SU-DHL-6 (cell line): Measurements from ENCODE around the gene SERTAD4.

ENCODE experiments used
- EZH2phosphoT487 ChIP-seq: fragments of 200-600 bp; sonication (generic), shearing (Covaris generic); conservative IDR thresholded peaks from 2 replicates; pipeline ENCODE4 v1.6.1; 2018; ENCODE audit warnings: mild to moderate bottlenecking, antibody characterized with exemption, low read length, moderate library complexity, mixed read lengths
- TF ChIP-seq, protein P1 (sequence below): fragments of 200-600 bp; sonication (generic); IDR thresholded peaks from one replicate; pipeline ENCODE4 v1.5.1; 2017; ENCODE audit warnings: antibody characterized with exemption, mild to moderate bottlenecking, low read length, moderate library complexity; ENCODE audit not compliant: insufficient read depth, poor library complexity, severe bottlenecking

DNA sequence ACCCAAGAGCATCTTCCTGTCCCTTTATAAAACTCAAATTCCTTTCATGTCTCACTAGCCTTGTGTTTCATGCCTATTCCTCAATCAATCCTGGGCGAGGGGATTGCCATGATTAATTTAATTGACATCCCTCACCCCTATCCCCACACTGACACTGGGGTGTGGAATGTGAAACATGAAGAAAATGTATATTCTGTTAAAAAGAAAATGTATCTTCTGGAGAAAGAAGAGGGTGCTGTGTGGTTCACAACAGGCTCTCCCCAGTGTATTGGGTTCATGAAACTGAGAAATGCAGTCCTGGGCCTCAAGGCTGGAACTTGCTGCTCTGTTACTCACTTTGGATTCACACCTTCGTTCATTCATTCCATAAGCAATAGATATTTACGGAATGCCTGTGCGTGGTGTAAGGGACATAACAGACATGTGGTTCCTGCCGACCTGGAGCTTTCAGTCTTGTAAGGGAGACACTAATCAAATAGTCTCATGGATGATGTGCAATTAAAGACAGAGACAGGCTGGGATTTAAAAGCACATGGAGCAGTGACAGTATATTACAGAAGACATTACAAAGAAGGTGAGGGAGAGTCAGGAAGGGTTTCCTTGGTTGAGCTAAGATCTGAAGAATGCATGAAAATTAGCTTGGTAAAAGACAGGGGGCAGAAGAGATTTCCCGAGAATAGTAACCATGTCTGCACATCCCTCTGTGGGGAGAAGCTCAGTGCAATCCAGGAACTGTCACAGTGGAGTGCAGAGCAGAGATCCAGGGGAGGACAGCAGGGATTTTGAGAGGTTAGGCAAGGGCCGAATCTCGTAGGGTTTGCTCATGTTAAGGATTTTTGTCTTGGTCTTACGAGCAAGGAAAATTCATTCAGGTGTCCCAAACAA, 32.1 kb downstream of the SERTAD4 start:
- TF ChIP-seq, protein P1, sequence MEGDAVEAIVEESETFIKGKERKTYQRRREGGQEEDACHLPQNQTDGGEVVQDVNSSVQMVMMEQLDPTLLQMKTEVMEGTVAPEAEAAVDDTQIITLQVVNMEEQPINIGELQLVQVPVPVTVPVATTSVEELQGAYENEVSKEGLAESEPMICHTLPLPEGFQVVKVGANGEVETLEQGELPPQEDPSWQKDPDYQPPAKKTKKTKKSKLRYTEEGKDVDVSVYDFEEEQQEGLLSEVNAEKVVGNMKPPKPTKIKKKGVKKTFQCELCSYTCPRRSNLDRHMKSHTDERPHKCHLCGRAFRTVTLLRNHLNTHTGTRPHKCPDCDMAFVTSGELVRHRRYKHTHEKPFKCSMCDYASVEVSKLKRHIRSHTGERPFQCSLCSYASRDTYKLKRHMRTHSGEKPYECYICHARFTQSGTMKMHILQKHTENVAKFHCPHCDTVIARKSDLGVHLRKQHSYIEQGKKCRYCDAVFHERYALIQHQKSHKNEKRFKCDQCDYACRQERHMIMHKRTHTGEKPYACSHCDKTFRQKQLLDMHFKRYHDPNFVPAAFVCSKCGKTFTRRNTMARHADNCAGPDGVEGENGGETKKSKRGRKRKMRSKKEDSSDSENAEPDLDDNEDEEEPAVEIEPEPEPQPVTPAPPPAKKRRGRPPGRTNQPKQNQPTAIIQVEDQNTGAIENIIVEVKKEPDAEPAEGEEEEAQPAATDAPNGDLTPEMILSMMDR: no peak
- TF ChIP-seq EZH2phosphoT487: no peak
